HG02885 (cell line): ENCODE data around the gene NEK4.

Experiments used
- ATAC-seq: cut with Tn5 transposase; IDR thresholded peaks from one replicate; pipeline ENCODE4 v1.9.1; 2021; ENCODE audit warnings: mild to moderate bottlenecking; ENCODE audit not compliant: unreplicated experiment, poor library complexity

Gene NEK4

DNA sequence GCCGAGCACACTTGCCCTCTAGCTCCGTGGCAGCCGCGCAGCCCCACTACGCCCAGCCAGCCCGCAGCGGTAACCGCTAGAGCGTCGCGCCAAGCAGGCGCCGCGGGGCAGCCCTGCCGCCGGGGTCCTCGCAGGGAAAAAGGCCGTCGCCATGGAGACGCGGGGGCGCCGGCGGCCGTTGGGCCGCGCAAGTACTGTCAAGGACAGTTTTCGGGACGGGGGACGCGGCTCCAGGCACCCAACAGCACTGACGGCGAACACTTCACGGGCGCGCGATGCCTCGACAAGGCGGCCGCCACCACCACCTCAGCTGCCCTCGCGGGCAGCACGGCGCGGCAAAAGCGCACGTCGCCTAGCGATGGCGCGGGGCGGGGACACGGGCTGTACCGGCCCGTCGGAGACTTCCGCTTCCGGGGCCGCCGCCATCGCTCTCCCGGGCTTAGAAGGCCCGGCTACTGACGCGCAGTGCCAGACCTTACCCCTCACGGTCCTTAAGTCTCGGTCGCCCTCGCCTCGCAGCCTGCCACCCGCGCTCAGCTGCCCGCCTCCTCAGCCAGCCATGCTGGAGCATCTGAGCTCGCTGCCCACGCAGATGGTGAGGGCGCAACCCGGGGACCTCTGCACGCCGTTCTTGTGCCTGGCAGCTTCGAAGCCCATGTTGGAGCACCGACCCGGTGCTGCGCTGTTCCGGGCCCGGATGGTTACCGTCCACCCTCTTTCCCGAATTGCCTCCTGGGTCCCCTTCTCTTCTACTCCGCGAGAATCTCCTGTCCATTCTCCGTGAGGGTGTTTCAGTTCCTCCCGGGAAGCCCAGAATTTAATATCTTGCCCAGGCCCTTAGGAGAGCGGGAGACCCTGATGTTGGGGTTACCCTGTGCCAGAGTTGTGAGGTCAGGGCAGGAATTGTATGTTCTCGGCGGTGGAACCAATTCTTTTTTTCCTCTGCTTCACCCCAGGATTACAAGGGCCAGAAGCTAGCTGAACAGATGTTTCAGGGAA is 64.8 kb downstream of the NEK4 start, which contains the start of the genes GLT8D1 and SPCS1:
Gene GLT8D1, minus strand, starts transcription at position 104 of the 999 bp plus-strand sequence. CDS start 5,331 bp downstream, outside the sequence.
Gene SPCS1, plus strand, starts transcription at position 419 of the 999 bp plus-strand sequence. Its CDS starts 141 bp downstream, at position 560.
- ATAC-seq, result peak; percentile 82

- no peak for ATAC-seq
Observed at GRCh38 chr3:52705438-52705687, 65.4 kb downstream of the NEK4 start.

DNA sequence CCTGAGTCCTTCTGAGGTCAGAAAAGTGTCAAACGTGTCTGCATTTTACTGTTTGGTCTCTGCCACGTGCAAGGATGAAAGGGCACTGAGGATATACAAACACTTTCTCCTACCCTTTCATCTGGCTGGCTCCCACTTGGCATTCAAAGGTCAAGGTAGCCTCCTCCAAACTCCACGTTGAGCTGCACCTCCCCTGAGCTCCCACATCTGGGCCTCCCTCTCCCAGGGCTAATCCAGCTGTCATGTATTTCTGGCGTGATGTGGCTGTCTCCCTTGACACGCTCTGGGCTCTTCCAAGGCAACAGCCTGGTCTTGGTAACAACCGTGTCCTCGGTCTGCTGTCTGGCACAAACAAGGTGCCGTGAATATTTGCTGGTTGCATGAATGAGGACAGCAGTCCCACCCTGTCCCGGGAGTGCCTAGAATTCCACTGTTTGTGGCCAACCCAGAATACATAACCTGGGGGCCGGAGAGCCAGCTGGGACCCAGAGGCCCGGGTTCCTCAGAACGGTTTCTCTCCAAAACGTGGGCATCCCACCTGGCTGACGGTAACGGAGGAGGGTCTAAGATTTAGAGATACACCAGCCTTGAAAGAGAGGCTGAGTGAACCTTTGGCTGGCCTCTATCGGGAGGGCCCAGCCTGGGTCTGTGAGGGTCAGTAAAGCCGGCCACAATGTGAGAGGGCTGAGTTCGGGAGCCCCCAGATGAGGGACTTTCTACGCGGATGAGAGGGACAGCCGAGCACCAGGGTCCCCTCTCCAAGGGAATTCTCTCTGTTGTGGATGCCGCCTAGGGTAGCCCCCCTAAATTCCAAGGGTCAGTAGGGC is 65.9 kb downstream of the NEK4 start:
- no peak for ATAC-seq

DNA sequence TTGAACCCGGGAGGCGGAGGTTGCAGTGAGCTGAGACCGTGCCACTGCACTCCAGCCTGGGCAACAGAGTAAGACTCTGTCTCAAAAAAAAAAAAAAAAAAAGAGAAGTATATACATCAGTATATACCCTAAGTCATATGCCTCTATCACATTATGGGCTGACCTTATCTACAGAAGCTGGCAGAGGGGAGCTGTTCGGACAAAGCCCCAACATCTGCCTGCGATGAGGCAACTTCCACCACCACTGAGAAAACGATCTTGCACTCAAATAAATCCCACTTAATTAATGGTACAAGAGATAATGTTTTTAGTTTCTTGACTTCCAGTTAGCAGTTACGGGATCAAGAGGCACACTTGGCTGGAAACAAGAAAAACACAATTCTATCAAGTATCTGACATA is 67.4 kb downstream of the NEK4 start:
- no peak for ATAC-seq

GRCh38 chr3:52697632-52697965 is 73.1 kb downstream of the NEK4 start:
- no peak for ATAC-seq

GRCh38 chr3:52696830-52697631 is 73.7 kb downstream of the NEK4 start:
- no peak for ATAC-seq

- ATAC-seq, result no peak
Observed at GRCh38 chr3:52695798-52696671, 74.7 kb downstream of the NEK4 start.

DNA sequence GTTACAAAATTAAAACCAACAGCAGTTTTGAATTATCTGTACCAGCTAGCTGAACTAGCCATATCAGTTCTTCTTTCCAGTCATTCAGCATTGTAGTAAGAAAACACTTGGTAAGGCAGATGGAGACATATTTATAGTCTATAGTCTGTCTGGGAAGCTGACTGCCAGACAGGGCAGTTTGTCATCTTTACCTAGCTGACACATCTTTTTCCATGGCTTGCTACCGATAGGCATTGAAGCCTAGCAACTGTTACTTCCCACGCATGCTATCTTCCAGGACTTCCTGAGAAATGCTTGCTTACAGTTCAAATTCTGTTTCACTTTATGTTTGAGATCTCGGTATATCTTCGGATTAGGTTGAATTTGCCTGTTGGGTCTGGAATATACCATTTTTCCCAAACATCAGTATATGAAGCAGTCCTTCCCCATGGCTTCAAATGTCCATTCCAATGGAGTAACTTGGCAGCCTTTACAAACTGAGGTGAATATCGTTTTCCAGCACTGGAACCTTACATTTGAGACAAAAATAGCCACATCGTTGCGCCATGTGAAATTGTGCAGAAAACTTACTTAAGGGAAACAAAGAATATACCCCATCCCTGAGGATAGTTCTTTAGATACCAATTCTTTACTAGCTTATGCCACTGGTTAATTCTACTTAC is 76.1 kb downstream of the NEK4 start:
- ATAC-seq, result no peak

DNA sequence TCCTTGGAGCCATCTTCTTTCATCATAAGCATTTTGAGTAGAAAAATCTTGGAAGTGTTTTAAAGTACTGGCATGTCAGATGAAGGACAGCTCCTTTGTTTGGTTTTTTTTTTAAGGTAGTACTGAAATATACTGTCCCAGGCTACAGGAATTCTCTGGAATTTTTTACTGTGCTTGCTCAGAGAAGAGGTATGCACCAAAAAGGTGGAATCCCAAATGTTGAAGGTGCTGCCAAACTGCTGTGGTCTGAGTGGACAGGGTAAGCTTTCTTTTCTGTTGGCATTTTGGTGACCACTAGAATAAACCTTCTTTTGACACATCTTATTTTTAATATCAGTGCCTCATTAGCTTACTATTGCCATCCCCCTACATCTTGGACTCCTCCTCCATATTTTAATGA is 77.7 kb downstream of the NEK4 start:
- no peak for ATAC-seq

GRCh38 chr3:52690560-52690959 is 80.2 kb downstream of the NEK4 start:
- ATAC-seq, result no peak

GRCh38 chr3:52689151-52689550 is 81.6 kb downstream of the NEK4 start:
- ATAC-seq, result no peak

- ATAC-seq, result no peak
Observed at GRCh38 chr3:52688266-52688665, 82.5 kb downstream of the NEK4 start.

- peak; percentile 78 for ATAC-seq
Observed at GRCh38 chr3:52685709-52686691, 84.7 kb downstream of the NEK4 start, which contains the start of the genes GNL3 and PBRM1. TSS of gene GNL3 (plus strand) at chr3:52686032. CDS start at chr3:52686093, 61 bp downstream. TSS of gene PBRM1 (minus strand) at chr3:52685913.

DNA sequence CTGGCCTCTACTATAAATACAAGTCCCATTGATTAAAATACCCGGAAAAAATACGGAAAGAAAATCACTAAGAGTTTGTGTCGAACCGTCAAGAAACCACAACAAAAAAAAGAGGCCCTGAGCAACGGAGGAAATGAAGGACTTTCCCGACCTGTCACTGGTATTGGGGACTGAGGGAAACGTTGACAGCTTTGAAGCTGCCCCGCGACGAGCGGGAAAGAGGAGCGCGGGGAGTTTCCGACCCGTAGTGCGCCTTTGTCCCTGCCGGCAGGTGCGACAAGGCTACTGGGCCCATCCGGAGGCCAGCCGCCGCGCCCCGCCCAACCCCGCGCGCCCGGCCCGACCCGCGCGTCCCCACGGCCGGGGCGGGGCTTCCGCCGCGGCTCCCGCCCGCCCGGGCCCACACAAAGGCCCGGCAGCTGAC is 85.4 kb downstream of the NEK4 start:
- peak; percentile 81 for ATAC-seq

- no peak for ATAC-seq
Observed at GRCh38 chr3:52684184-52684583, 86.6 kb downstream of the NEK4 start.

- ATAC-seq, result no peak
Observed at GRCh38 chr3:52683611-52684010, 87.1 kb downstream of the NEK4 start.

DNA sequence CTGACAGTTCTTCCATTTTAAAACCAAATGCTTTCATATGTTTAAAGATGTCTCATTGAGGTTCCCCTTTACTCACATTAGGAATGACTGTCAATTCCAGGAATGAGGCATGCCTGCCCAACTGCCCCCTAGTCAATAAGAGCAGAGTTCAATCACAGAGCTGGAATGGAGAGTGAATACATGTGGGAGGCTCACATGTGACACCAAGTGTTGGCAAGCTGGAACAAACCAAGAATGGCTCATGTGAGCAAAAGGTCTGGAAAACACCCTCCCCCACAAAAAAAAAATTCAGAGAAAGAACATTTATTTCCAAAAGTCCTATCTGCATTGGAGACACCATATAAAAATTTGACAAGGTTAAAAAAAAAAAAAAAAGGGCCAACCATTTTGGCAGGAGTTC is 88.7 kb downstream of the NEK4 start:
- ATAC-seq, result no peak

- ATAC-seq, result no peak
Observed at GRCh38 chr3:52681596-52681995, 89.1 kb downstream of the NEK4 start.
